GM12878 (cell line): ENCODE data around the gene HSPA1B. TPM values are rescaled to one million over a fixed set of nuclear protein-coding genes. Genes with fewer than 3 reads are reported as not detected.
"Not testable (repeated sequence)": the region's sequence is repeated elsewhere in the genome, so short reads cannot be mapped to it uniquely, and the experiment has no call there.

Experiments
- ATAC-seq: fragments of 200-7000 bp; cut with Tn5 transposase; 3 replicates; pipeline ENCODE4 v1.9.1; 2020; ENCODE audit warnings: mild to moderate bottlenecking, moderate library complexity
- BruUV-seq: library from RNA; stranded (reverse); fragments of 400-500 nt; replicated peaks from 2 replicates; lab custom pipeline; 2021; lab: Mats Ljungman, UMichigan
- CTCF ChIA-PET: fragments of 300-600 bp; sonication (Branson Sonifier 250); formaldehyde crosslinking; extraction: SDS; loops from one replicate; lab custom pipeline; 2021; ENCODE audit warnings: inconsistent platforms; lab: Yijun Ruan, JAX
- POLR2A ChIA-PET: fragments of 350-600 bp; formaldehyde crosslinking; extraction: SDS; loops from one replicate; lab custom pipeline; 2021; ENCODE audit warnings: inconsistent platforms; lab: Charles Lee
- RAD21 ChIA-PET: fragments of 300-600 bp; sonication (Branson Sonifier 250); formaldehyde crosslinking; loops from one replicate; lab custom pipeline; 2023; ENCODE audit warnings: antibody characterized with exemption; ENCODE audit not compliant: unreplicated experiment; lab: Charles Lee
- SMC1A ChIA-PET: fragments of 300-600 bp; sonication (Branson Sonifier 250); formaldehyde crosslinking; loops from one replicate; lab custom pipeline; 2023; ENCODE audit not compliant: unreplicated experiment, uncharacterized antibody; lab: Charles Lee
- DNase-seq: peaks from one replicate; pipeline ENCODE4 v3.0.0-alpha.2; 2011; ENCODE audit warnings: low read depth, low spot score
- FAIRE-seq: peaks from 3 replicates; lab custom pipeline; 2011; peaks lifted over from hg19 to GRCh38; lab: Jason Lieb, UNC
- H2AFZ ChIP-seq: 2 replicates; pipeline ENCODE4 v1.6.0; 2011; ENCODE audit warnings: low read depth, low read length, control low read depth; ENCODE audit not compliant: control insufficient read depth
- H3K27ac ChIP-seq: 2 replicates; pipeline ENCODE4 v1.5.1; 2011; ENCODE audit warnings: control low read depth; ENCODE audit not compliant: control insufficient read depth, insufficient read depth
- H3K27me3 ChIP-seq, 2 experiments: replicated peaks in 1 of 2; 2 replicates each; pipeline versions ENCODE4 v1.6.0 to v1.6.1; 2011; ENCODE audit warnings: low read length in 1 of 2; ENCODE audit not compliant: control insufficient read depth in 2 of 2, insufficient read depth in 2 of 2
- H3K36me3 ChIP-seq, 2 experiments: 2 replicates each; pipeline ENCODE4 v1.5.1; 2011; ENCODE audit warnings: low read length in 1 of 2; ENCODE audit not compliant: control insufficient read depth in 2 of 2, insufficient read depth in 2 of 2
- H3K4me1 ChIP-seq: 2 replicates; pipeline ENCODE4 v1.6.1; 2011; ENCODE audit warnings: mild to moderate bottlenecking, low read length, moderate library complexity, mixed read lengths; ENCODE audit not compliant: control insufficient read depth, insufficient read depth
- H3K4me2 ChIP-seq: 2 replicates; pipeline ENCODE4 v1.6.0; 2011; ENCODE audit warnings: control low read depth; ENCODE audit not compliant: control insufficient read depth, insufficient read depth
- H3K4me3 ChIP-seq: fragments of 200-600 bp; sonication (generic); 2 replicates; pipeline ENCODE4 v1.5.1; 2016
- H3K79me2 ChIP-seq: 2 replicates; pipeline ENCODE4 v1.6.0; 2011; ENCODE audit warnings: low read length; ENCODE audit not compliant: control insufficient read depth, insufficient read depth
- H3K9ac ChIP-seq: 2 replicates; pipeline ENCODE4 v1.8.0; 2011; ENCODE audit warnings: low read length, control low read depth, mixed read lengths; ENCODE audit not compliant: control insufficient read depth, insufficient read depth
- H3K9me3 ChIP-seq: replicated peaks from 3 replicates; pipeline ENCODE4 v1.5.1; 2011; ENCODE audit warnings: mild to moderate bottlenecking, low read length; ENCODE audit not compliant: control insufficient read depth, insufficient read depth
- H4K20me1 ChIP-seq: 2 replicates; pipeline ENCODE4 v1.6.0; 2011; ENCODE audit not compliant: control insufficient read depth, insufficient read depth
- ATF7 ChIP-seq: fragments of 450-650 bp; IDR thresholded peaks from 2 replicates; pipeline ENCODE4 v1.6.1; 2016; ENCODE audit warnings: low read depth, mild to moderate bottlenecking
- BHLHE40 ChIP-seq, 2 experiments: fragments of 450-650 bp in 1 of 2; IDR thresholded peaks; 2 replicates each; pipeline ENCODE4 v1.6.1; 2011 to 2017; ENCODE audit warnings: low read depth in 2 of 2, borderline replicate concordance in 1 of 2, improper control_type of control experiment in 1 of 2, low read length in 1 of 2, mild to moderate bottlenecking in 1 of 2
- CHD1 ChIP-seq: IDR thresholded peaks from 2 replicates; pipeline ENCODE4 v1.6.1; 2012; ENCODE audit warnings: low read depth, low read length, improper control_type of control experiment
- CHD4 ChIP-seq: fragments of 200-600 bp; sonication (generic); IDR thresholded peaks from 2 replicates; pipeline ENCODE4 v1.6.1; 2016; ENCODE audit warnings: mild to moderate bottlenecking
- FOXK2 ChIP-seq: fragments of 450-650 bp; IDR thresholded peaks from 2 replicates; pipeline ENCODE4 v1.6.1; 2017; ENCODE audit warnings: mild to moderate bottlenecking, moderate library complexity
- MLLT1 ChIP-seq: fragments of 450-650 bp; IDR thresholded peaks from 2 replicates; pipeline ENCODE4 v1.6.1; 2016; ENCODE audit warnings: mild to moderate bottlenecking
- MTA2 ChIP-seq: fragments of 450-650 bp; IDR thresholded peaks from 2 replicates; pipeline ENCODE4 v1.6.1; 2016; ENCODE audit warnings: low read depth, mild to moderate bottlenecking, moderate library complexity
- NR2C2 ChIP-seq: IDR thresholded peaks from 2 replicates; pipeline ENCODE4 v1.6.1; 2011; ENCODE audit warnings: borderline replicate concordance, low read depth; ENCODE audit not compliant: control insufficient read depth, insufficient read length
- NR2F1 ChIP-seq: fragments of 450-650 bp; conservative IDR thresholded peaks from 2 replicates; pipeline ENCODE4 v1.6.1; 2017; ENCODE audit warnings: mild to moderate bottlenecking
- PML ChIP-seq: IDR thresholded peaks from 2 replicates; pipeline ENCODE4 v1.6.1; 2012; ENCODE audit warnings: low read length, inconsistent platforms
- POLR2A ChIP-seq: IDR thresholded peaks from 2 replicates; pipeline ENCODE4 v1.6.1; 2011; ENCODE audit warnings: low read depth, mild to moderate bottlenecking, low read length
- RBBP5 ChIP-seq: fragments of 200-600 bp; sonication (generic); conservative IDR thresholded peaks from 2 replicates; pipeline ENCODE4 v1.6.1; 2016
- SIN3A ChIP-seq: IDR thresholded peaks from 2 replicates; pipeline ENCODE4 v1.6.1; 2012; ENCODE audit warnings: low read depth, low read length, improper control_type of control experiment
- SREBF1 ChIP-seq: IDR thresholded peaks from 2 replicates; pipeline ENCODE4 v1.6.1; 2012; ENCODE audit warnings: mild to moderate bottlenecking, low read length
- WRNIP1 ChIP-seq: IDR thresholded peaks from 2 replicates; pipeline ENCODE4 v1.6.1; 2011; ENCODE audit warnings: low read depth, low read length, improper control_type of control experiment, borderline replicate concordance
- ZNF384 ChIP-seq: IDR thresholded peaks from 2 replicates; pipeline ENCODE4 v1.6.1; 2012; ENCODE audit warnings: low read depth, mild to moderate bottlenecking, low read length, improper control_type of control experiment, borderline replicate concordance
- WGBS: methylation state at CpG from one replicate; pipeline ENCODE4 v1.1.6; 2016; ENCODE audit warnings: low lambda C conversion rate; ENCODE audit not compliant: insufficient replicate concordance, insufficient coverage; ENCODE audit errors: missing lambda C conversion rate; 5-methylcytosine and 5-hydroxymethylcytosine counted together
- in situ Hi-C: fragments of 300-500 bp; cut with MboI; formaldehyde crosslinking; loops from 9 replicates; pipeline ENCODE4 v1.14.3; 2018; ENCODE audit warnings: mixed read lengths
- intact Hi-C: fragments of 100-400 bp; cut with micrococcal nuclease; formaldehyde crosslinking; loops from one replicate; pipeline ENCODE4 v1.14.2; 2022; ENCODE audit not compliant: unreplicated experiment
- polyA plus RNA-seq, 11 experiments: library from polyadenylated mRNA; depleted of rRNA in 4 of 11; unstranded in 6 of 11; stranded (reverse) in 5 of 11; fragments of >200 nt; fragmentation: Nextera tagmentation in 4 of 11; fragmentation: Illumina TruSeq in 1 of 11; extraction: Ambion mirVana in 4 of 11; extraction: Trizol in 1 of 11; gene quantifications; 1 replicate in 1 of 11; 2 replicates in 10 of 11; pipeline versions ENCODE4 v1.2.1 to v1.2.3, GENCODE V29; 2011 to 2016; ENCODE audit warnings: inconsistent platforms in 2 of 11, missing spikeins in 2 of 11, low read depth in 1 of 11
- total RNA-seq, 4 experiments: library from RNA; depleted of rRNA in 3 of 4; stranded (reverse); fragments of >200 nt in 3 of 4; fragmentation: Illumina TruSeq in 1 of 4; extraction: Trizol in 1 of 4; gene quantifications; 2 replicates each; pipeline versions ENCODE4 v1.2.1 to v1.2.3, GENCODE V29; 2013 to 2021

The HSPA1B gene
- total and polyA plus RNA-seq, 10 of the 15 experiments (the other 5 are each of a cell fraction or from before 2014, with no cell fraction given) = 0.11 to 40.5 (median 12.8) TPM

DNA sequence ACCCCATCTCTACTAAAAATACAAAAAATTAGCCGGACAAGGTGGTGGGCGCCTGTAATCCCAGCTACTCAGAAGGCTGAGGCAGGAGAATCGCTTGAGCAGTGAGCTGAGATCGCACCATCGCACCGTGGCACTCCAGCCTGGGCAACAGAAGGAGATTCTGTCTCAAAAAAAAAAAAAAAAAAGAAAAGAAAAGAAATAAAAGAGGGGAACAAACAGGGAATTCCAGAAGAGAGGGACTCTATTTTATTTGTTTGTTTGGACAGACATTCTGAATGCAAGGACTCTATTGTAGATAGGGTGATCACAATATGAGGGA is 33.7 kb upstream of the HSPA1B start:
- intact Hi-C loops, H4K20me1 ChIP-seq, H2AFZ ChIP-seq, BruUV-seq: not testable (repeated sequence)
- RAD21 ChIA-PET = interaction anchor here (0.7 to 1.5 kb wide), 2 partner anchors 61 to 220 kb away, joined by 3 read pairs; no protein-coding TSS in a partner anchor
- CTCF ChIA-PET = interaction anchor here (1.2 to 3.3 kb wide), 2 partner anchors 15 to 23 kb away, joined by 3 to 12 read pairs; partner anchors contain the start of gene VWA7
- peak; percentile 23; the same call in 1 of the 2 replicates for TF ChIP-seq MLLT1
- TF ChIP-seq, all 136 proteins: peak for 1; not testable (repeated sequence) for 135
- peaks cover 4 to 11% of the 10 kb centered on the region in 2 experiments; a peak in 3 of 4 replicates for H3K36me3 ChIP-seq
- in situ Hi-C loops, H3K27ac ChIP-seq, H3K9me3 ChIP-seq, ATAC-seq, FAIRE-seq, SMC1A ChIA-PET, H3K27me3 ChIP-seq, DNase-seq: not testable (repeated sequence)
- WGBS = 88% methylated on average over 6 of the region's 6 CpGs
- H3K4me1 ChIP-seq = peaks cover 12% of the 10 kb centered on the region
- peak overlapping the region; percentile 47 for H3K4me2 ChIP-seq
- H3K79me2 ChIP-seq = peaks cover 21% of the 10 kb centered on the region
- H3K4me3 ChIP-seq = peak overlapping the region; percentile 81
- peak overlapping the region; percentile 81; the same call in 1 of the 2 replicates for H3K9ac ChIP-seq
- POLR2A ChIA-PET = interaction anchor here (0.6 to 3.5 kb wide), 3 partner anchors 21 to 87 kb away, joined by 3 to 28 read pairs (median 6); partner anchors contain the start of genes HSPA1B and LY6G6F

GRCh38 chr6:31794294-31794865 is 33.2 kb upstream of the HSPA1B start:
- Histone ChIP-seq H3K27ac (peak overlapping the region; percentile 95; the same call in 1 of the 2 replicates), H3K27me3 (no peaks in the 10 kb centered on the region), H3K4me1 (peaks cover 11% of the 10 kb centered on the region), H3K36me3 (peaks cover 7 to 11% of the 10 kb centered on the region in 2 experiments; a peak in 3 of 4 replicates), H2AFZ (no peak overlapping the region), H3K9me3 (no peaks in the 10 kb centered on the region), H3K4me2 (peak overlapping the region; percentile 47), H3K9ac (peak overlapping the region; percentile 81), H4K20me1 (no peaks in the 10 kb centered on the region), H3K4me3 (peak overlapping the region; percentile 81), H3K79me2 (peaks cover 21% of the 10 kb centered on the region)
- intact Hi-C loops = no loop called here
- ChIA-PET RAD21 (interaction anchor here (1.0 to 2.6 kb wide), 9 partner anchors 12 to 69 kb away, joined by 3 to 19 read pairs (median 3); partner anchors contain the start of genes HSPA1A, HSPA1B, HSPA1L and LSM2), CTCF (interaction anchor here (0.6 to 3.7 kb wide), 6 partner anchors 11 to 65 kb away, joined by 3 to 26 read pairs (median 4); partner anchors contain the start of genes LSM2 and VWA7), SMC1A (interaction anchor here (0.6 to 2.2 kb wide), 8 partner anchors 12 to 70 kb away, joined by 3 to 10 read pairs (median 4); partner anchors contain the start of genes LSM2 and NEU1), POLR2A (interaction anchor here (0.9 to 3.5 kb wide), 7 partner anchors 13 to 68 kb away, joined by 3 to 32 read pairs (median 6); partner anchors contain the start of genes HSPA1B, LSM2, MSH5 and NEU1)
- in situ Hi-C loops = no loop called here
- WGBS = under 1% methylated on average over 7 of the region's 7 CpGs
- DNase-seq (no peak), ATAC-seq (peak; percentile 21; the same call in 2 of the 3 replicates), FAIRE-seq (no peak)
- BruUV-seq = TSS peak; percentile 68
- TF ChIP-seq MTA2 (no peak), CHD4 (no peak), SIN3A (peak; percentile 40; the same call in 1 of the 2 replicates), RBBP5 (no peak), NR2F1 (no peak), FOXK2 (no peak), CHD1 (no peak), ZNF384 (no peak), BHLHE40 (IDR thresholded peaks at IDR 0.05; ENCODE audit: borderline replicate concordance in 1 of 2, low read depth in 2 of 2, low read length in 1 of 2) (peak in 1 of 2 experiments; percentile 31; a peak in 1 of 4 replicates), WRNIP1 (no peak), NR2C2 (no peak), ATF7 (0 out of 2 replicates have a peak, but pooled peaks have one; percentile 26), SREBF1 (no peak), POLR2A (no peak), PML (peak; percentile 1; the same call in 1 of the 2 replicates)
